Osteoblast (primary cell): ENCODE measurements around the gene USP43. TPM values are rescaled to one million over a fixed set of nuclear protein-coding genes. Genes with fewer than 3 reads are reported as not detected.

Experiments used
- DNase-seq: peaks from one replicate; pipeline ENCODE4 v3.0.0; 2011; ENCODE audit warnings: low spot score, mixed read lengths; ENCODE audit not compliant: insufficient read length; ENCODE audit errors: missing footprints
- H2AFZ ChIP-seq: 2 replicates; pipeline ENCODE4 v1.6.0; 2011; ENCODE audit warnings: mild to moderate bottlenecking, low read length
- H3K27ac ChIP-seq: 2 replicates; pipeline ENCODE4 v1.5.1; 2011; ENCODE audit warnings: mild to moderate bottlenecking, low read depth, low read length, moderate library complexity
- H3K27me3 ChIP-seq: 2 replicates; pipeline ENCODE4 v1.6.0; 2012; ENCODE audit warnings: mild to moderate bottlenecking, control low read depth, inconsistent platforms, low read length, moderate library complexity; ENCODE audit not compliant: insufficient read depth
- H3K36me3 ChIP-seq: 2 replicates; pipeline ENCODE4 v1.5.1; 2011; ENCODE audit warnings: mild to moderate bottlenecking, low read length, control low read depth, moderate library complexity; ENCODE audit not compliant: insufficient read depth
- H3K4me1 ChIP-seq: 2 replicates; pipeline ENCODE4 v1.5.1; 2011; ENCODE audit warnings: mild to moderate bottlenecking, low read length, control low read depth, moderate library complexity; ENCODE audit not compliant: insufficient read depth
- H3K4me2 ChIP-seq: 2 replicates; pipeline ENCODE4 v1.6.0; 2011; ENCODE audit warnings: mild to moderate bottlenecking, low read length; ENCODE audit not compliant: insufficient read depth
- H3K4me3 ChIP-seq: fragments of 200-600 bp; sonication (generic); 3 replicates; pipeline ENCODE4 v1.5.1; 2012; ENCODE audit warnings: mild to moderate bottlenecking, low read length, inconsistent platforms; ENCODE audit not compliant: insufficient read depth
- H3K79me2 ChIP-seq: 2 replicates; pipeline ENCODE4 v1.6.0; 2012; ENCODE audit warnings: mild to moderate bottlenecking, low read length, control low read depth, inconsistent platforms; ENCODE audit not compliant: insufficient read depth
- H3K9me3 ChIP-seq: 2 replicates; pipeline ENCODE4 v1.5.1; 2011; ENCODE audit warnings: low read depth, low read length, control low read depth
- H4K20me1 ChIP-seq: 2 replicates; pipeline ENCODE4 v1.6.0; 2012; ENCODE audit warnings: mild to moderate bottlenecking, low read length, control low read depth; ENCODE audit not compliant: insufficient read depth
- CTCF ChIP-seq: IDR thresholded peaks from 2 replicates; pipeline ENCODE4 v1.5.1; 2011; ENCODE audit warnings: mild to moderate bottlenecking, low read depth, low read length, moderate library complexity; ENCODE audit errors: extremely low read depth
- total RNA-seq: library from RNA; depleted of rRNA; stranded (reverse); fragments of >200 nt; gene quantifications from 2 replicates; pipeline ENCODE4 v1.2.3, GENCODE V29; 2012

The USP43 gene
- total RNA-seq, 1 donor: 0.36 TPM

- no peaks in the 10 kb centered on the region for H3K79me2 ChIP-seq
- H2AFZ ChIP-seq: no peak overlapping the region
- no peak overlapping the region for H3K4me3 ChIP-seq
- DNase-seq: no peak
- no peak overlapping the region for H3K4me2 ChIP-seq
- no peak overlapping the region for H3K27ac ChIP-seq
- H3K9me3 ChIP-seq: no peaks in the 10 kb centered on the region
- no peak for TF ChIP-seq CTCF
- H3K27me3 ChIP-seq: no peaks in the 10 kb centered on the region
- no peaks in the 10 kb centered on the region for H3K4me1 ChIP-seq
- H3K36me3 ChIP-seq: no peaks in the 10 kb centered on the region
- H4K20me1 ChIP-seq: no peaks in the 10 kb centered on the region
Measured at GRCh38 chr17:9700136-9700535, 54.8 kb downstream of the USP43 start.

GRCh38 chr17:9700754-9701476, 55.6 kb downstream of the USP43 start:
- H2AFZ ChIP-seq: no peak overlapping the region
- H3K36me3 ChIP-seq: no peaks in the 10 kb centered on the region
- H3K79me2 ChIP-seq: no peaks in the 10 kb centered on the region
- no peaks in the 10 kb centered on the region for H3K9me3 ChIP-seq
- no peaks in the 10 kb centered on the region for H4K20me1 ChIP-seq
- H3K27ac ChIP-seq: no peak overlapping the region
- no peak for TF ChIP-seq CTCF
- peak; percentile 62 for DNase-seq
- H3K27me3 ChIP-seq: no peaks in the 10 kb centered on the region
- H3K4me3 ChIP-seq: no peak overlapping the region
- no peaks in the 10 kb centered on the region for H3K4me1 ChIP-seq
- no peak overlapping the region for H3K4me2 ChIP-seq

GRCh38 chr17:9702482-9702881, 57.2 kb downstream of the USP43 start:
- no peak overlapping the region for H3K27ac ChIP-seq
- H3K4me1 ChIP-seq: no peaks in the 10 kb centered on the region
- H3K79me2 ChIP-seq: no peaks in the 10 kb centered on the region
- no peaks in the 10 kb centered on the region for H3K9me3 ChIP-seq
- H3K27me3 ChIP-seq: no peaks in the 10 kb centered on the region
- no peak overlapping the region for H3K4me2 ChIP-seq
- no peak for TF ChIP-seq CTCF
- H3K4me3 ChIP-seq: no peak overlapping the region
- H4K20me1 ChIP-seq: no peaks in the 10 kb centered on the region
- DNase-seq: peak; percentile 37
- no peak overlapping the region for H2AFZ ChIP-seq
- H3K36me3 ChIP-seq: no peaks in the 10 kb centered on the region

- no peak overlapping the region for H2AFZ ChIP-seq
- H3K27me3 ChIP-seq: no peaks in the 10 kb centered on the region
- no peaks in the 10 kb centered on the region for H3K4me1 ChIP-seq
- TF ChIP-seq CTCF: no peak
- no peak overlapping the region for H3K4me3 ChIP-seq
- H3K4me2 ChIP-seq: no peak overlapping the region
- no peaks in the 10 kb centered on the region for H3K36me3 ChIP-seq
- H4K20me1 ChIP-seq: no peaks in the 10 kb centered on the region
- no peaks in the 10 kb centered on the region for H3K79me2 ChIP-seq
- H3K9me3 ChIP-seq: no peaks in the 10 kb centered on the region
- peak; percentile 68 for DNase-seq
- no peak overlapping the region for H3K27ac ChIP-seq
Measured at GRCh38 chr17:9702914-9703780, 57.8 kb downstream of the USP43 start.
